ENCODE measurements around the gene LLGL1. TPM values are rescaled to one million over a fixed set of nuclear protein-coding genes. Genes with fewer than 3 reads are reported as not detected.

LLGL1 gene
- total RNA-seq, 1 donor from 2014 or later = 70.5 TPM

DNA sequence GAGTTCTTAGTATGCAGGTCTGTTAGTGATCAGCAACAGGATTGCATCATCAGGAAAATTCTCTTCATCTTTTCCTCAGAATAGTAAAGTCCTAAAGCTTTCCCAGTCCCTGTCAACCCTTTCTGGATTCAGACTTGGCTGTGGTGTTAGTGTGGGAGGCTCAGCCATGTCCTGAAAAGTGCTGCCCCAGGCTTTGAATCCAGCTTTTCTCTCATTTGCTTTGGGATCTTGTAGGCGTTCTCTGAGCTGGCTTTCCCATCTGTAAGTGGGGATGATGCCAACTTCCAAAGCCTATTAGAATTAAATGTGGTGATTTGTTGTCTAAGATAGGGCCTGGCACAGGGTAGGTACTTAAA, 38.8 kb upstream of the LLGL1 start:
- TF ChIP-seq EZH2 (IDR thresholded peaks at IDR 0.05) = no peak
- no peak for TF ChIP-seq EZH2phosphoT487 (IDR thresholded peaks at IDR 0.05)
- TF ChIP-seq, protein P1, sequence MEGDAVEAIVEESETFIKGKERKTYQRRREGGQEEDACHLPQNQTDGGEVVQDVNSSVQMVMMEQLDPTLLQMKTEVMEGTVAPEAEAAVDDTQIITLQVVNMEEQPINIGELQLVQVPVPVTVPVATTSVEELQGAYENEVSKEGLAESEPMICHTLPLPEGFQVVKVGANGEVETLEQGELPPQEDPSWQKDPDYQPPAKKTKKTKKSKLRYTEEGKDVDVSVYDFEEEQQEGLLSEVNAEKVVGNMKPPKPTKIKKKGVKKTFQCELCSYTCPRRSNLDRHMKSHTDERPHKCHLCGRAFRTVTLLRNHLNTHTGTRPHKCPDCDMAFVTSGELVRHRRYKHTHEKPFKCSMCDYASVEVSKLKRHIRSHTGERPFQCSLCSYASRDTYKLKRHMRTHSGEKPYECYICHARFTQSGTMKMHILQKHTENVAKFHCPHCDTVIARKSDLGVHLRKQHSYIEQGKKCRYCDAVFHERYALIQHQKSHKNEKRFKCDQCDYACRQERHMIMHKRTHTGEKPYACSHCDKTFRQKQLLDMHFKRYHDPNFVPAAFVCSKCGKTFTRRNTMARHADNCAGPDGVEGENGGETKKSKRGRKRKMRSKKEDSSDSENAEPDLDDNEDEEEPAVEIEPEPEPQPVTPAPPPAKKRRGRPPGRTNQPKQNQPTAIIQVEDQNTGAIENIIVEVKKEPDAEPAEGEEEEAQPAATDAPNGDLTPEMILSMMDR (IDR thresholded peaks at IDR 0.05) = no peak

DNA sequence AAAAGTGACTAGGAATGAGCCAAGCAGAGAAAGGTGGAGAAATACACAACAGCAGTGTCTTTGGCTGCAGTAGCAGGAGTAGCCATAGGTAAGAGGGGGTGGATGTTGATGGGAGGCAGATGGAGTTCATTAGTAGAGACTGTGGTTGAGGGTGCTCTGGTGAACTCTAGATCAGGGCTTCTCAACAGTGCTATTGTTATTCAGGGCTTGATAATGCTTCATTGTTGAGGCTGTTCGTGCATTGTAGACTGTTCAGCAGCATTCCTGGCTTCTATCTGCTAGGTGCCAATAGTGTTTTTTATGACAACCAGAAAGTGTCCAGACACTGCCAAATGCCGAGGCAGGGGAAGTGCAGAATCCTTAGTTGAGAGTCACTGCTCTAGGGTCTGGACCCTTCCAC, 38.2 kb upstream of the LLGL1 start:
- Mint-ChIP-seq H3K4me1 (peaks cover 60% of the 10 kb centered on the region), H3K36me3 (peaks cover 41% of the 10 kb centered on the region), H3K27me3 (ENCODE audit: insufficient read depth, low read depth) (peaks cover 6% of the 10 kb centered on the region), H3K27ac (no peak overlapping the region), H3K4me3 (peak overlapping the region; percentile 97), H3K9me3 (no peaks in the 10 kb centered on the region)
- H3K9ac ChIP-seq = peak overlapping the region; percentile 42
- peak overlapping the region; percentile 92 for H3K4me2 ChIP-seq
- H3K4me1 ChIP-seq = peaks cover 31% of the 10 kb centered on the region
- no peaks in the 10 kb centered on the region for H3K9me3 ChIP-seq (ENCODE audit: low read depth)
- no peaks in the 10 kb centered on the region for H3K27me3 ChIP-seq
- TF ChIP-seq EZH2 (IDR thresholded peaks at IDR 0.05) (no peak), EZH2phosphoT487 (IDR thresholded peaks at IDR 0.05) (no peak)
- peaks cover 84% of the 10 kb centered on the region for H4K20me1 ChIP-seq (ENCODE audit: low read depth)
- H2AFZ ChIP-seq (replicated peaks) = no peak overlapping the region
- H3K79me2 ChIP-seq (ENCODE audit: low read depth) = peaks cover 84% of the 10 kb centered on the region
- H3K36me3 ChIP-seq = no peaks in the 10 kb centered on the region
- DNase-seq (ENCODE audit: low spot score) = no peak
- H3K4me3 ChIP-seq = peak overlapping the region; percentile 72
- peaks cover 19% of the 10 kb centered on the region for H3F3A ChIP-seq (ENCODE audit: low read depth)
- no peak overlapping the region for H3K27ac ChIP-seq

More for the DNA sequence above, 38.8 kb upstream of the LLGL1 start:
- Mint-ChIP-seq H3K27ac (no peak overlapping the region), H3K4me3 (peak overlapping the region; percentile 97), H3K4me1 (peaks cover 67% of the 10 kb centered on the region), H3K36me3 (peaks cover 41% of the 10 kb centered on the region), H3K9me3 (no peaks in the 10 kb centered on the region), H3K27me3 (ENCODE audit: insufficient read depth, low read depth) (peaks cover 6% of the 10 kb centered on the region)
- Histone ChIP-seq H3K4me3 (peak overlapping the region; percentile 72), H3K4me1 (peaks cover 34% of the 10 kb centered on the region), H3K9me3 (ENCODE audit: low read depth) (no peaks in the 10 kb centered on the region), H3K36me3 (no peaks in the 10 kb centered on the region), H3F3A (ENCODE audit: low read depth) (peaks cover 25% of the 10 kb centered on the region), H3K79me2 (ENCODE audit: low read depth) (peaks cover 78% of the 10 kb centered on the region), H3K9ac (peak overlapping the region; percentile 42), H4K20me1 (ENCODE audit: low read depth) (peaks cover 78% of the 10 kb centered on the region), H3K27me3 (no peaks in the 10 kb centered on the region), H2AFZ (replicated peaks) (no peak overlapping the region), H3K4me2 (peak overlapping the region; percentile 92), H3K27ac (no peak overlapping the region)
- no peak for DNase-seq (ENCODE audit: low spot score)

DNA sequence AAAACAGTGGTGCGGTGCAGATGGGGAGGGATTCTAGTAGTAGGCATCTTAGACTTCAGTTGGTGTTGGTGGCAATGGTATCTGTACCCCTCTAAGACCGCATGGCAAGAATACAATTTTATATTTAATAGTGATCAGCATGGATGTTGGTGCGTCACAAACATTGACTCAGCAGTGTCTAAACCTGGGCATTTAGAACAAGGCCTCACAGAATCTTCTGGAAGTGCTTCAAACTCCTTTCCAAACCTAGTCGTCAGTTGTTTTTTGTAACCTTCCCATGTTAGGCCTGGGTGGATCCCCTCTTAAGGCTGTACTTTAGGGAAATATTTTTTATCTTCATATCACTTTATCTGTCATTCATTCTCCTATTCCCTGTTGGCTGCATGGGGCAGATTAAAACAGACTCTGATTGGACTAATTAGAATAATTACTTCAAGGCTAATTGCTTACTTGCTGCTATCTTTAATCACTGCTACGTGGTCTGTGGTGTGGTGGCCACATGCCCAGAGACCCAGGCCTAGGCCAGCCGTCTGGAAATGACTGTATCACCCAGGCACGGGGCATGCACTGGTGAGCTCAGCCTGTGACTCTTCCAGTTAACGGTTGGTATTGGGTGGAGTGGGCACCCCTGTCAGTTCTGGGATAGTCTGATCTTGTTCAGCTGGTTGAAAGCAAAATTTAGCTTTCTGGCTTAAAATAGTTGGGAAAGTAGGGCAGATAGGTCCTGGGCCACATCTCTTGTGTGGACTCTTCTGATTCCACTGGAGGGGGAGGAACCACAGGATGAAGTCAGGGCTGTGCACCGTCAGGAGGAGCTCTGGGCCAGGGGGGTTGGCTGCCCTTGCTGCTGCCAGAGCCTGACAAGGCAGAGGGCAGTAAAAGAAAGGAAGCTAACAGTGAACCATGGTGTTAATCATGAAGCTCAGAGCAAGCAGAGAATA, 37.3 kb upstream of the LLGL1 start:
- Histone ChIP-seq H3K4me3 (peak overlapping the region; percentile 72), H3K4me1 (peaks cover 30% of the 10 kb centered on the region), H4K20me1 (ENCODE audit: low read depth) (peaks cover 93% of the 10 kb centered on the region), H3K9me3 (ENCODE audit: low read depth) (no peaks in the 10 kb centered on the region), H3F3A (ENCODE audit: low read depth) (peaks cover 11% of the 10 kb centered on the region), H3K9ac (no peak overlapping the region), H3K36me3 (no peaks in the 10 kb centered on the region), H3K27ac (no peak overlapping the region), H3K4me2 (peak overlapping the region; percentile 92), H3K27me3 (no peaks in the 10 kb centered on the region), H3K79me2 (ENCODE audit: low read depth) (peaks cover 93% of the 10 kb centered on the region), H2AFZ (replicated peaks) (no peak overlapping the region)
- Mint-ChIP-seq H3K36me3 (peaks cover 41% of the 10 kb centered on the region), H3K27ac (peak overlapping the region; percentile 60), H3K27me3 (ENCODE audit: insufficient read depth, low read depth) (peaks cover 6% of the 10 kb centered on the region), H3K9me3 (no peaks in the 10 kb centered on the region), H3K4me3 (peak overlapping the region; percentile 97), H3K4me1 (peaks cover 55% of the 10 kb centered on the region)
- TF ChIP-seq EZH2phosphoT487 (IDR thresholded peaks at IDR 0.05) = no peak
- TF ChIP-seq, protein P1 (IDR thresholded peaks at IDR 0.05) = no peak
- no peak for TF ChIP-seq EZH2 (IDR thresholded peaks at IDR 0.05)
- DNase-seq (ENCODE audit: low spot score) = no peak
